GM18499 (cell line): Measurements from ENCODE around the gene NDUFB5.
A peak's percentile ranks its signal among the peaks of the same experiment; 100 is the strongest.

Experiments used
- ATAC-seq: cut with Tn5 transposase; IDR thresholded peaks from one replicate; pipeline ENCODE4 v1.9.1; 2021; ENCODE audit warnings: moderate number of reproducible peaks; ENCODE audit not compliant: insufficient read depth, unreplicated experiment

Gene NDUFB5

GRCh38 chr3:179604321-179605078 lies at the start of gene NDUFB5, which contains the start of gene MRPL47:
NDUFB5 (plus strand) TSS chr3:179604794; CDS start chr3:179604816, 22 bp downstream.
MRPL47 (minus strand) TSS chr3:179604638; CDS start chr3:179604624, 14 bp downstream.
- peak; percentile 92 for ATAC-seq

DNA sequence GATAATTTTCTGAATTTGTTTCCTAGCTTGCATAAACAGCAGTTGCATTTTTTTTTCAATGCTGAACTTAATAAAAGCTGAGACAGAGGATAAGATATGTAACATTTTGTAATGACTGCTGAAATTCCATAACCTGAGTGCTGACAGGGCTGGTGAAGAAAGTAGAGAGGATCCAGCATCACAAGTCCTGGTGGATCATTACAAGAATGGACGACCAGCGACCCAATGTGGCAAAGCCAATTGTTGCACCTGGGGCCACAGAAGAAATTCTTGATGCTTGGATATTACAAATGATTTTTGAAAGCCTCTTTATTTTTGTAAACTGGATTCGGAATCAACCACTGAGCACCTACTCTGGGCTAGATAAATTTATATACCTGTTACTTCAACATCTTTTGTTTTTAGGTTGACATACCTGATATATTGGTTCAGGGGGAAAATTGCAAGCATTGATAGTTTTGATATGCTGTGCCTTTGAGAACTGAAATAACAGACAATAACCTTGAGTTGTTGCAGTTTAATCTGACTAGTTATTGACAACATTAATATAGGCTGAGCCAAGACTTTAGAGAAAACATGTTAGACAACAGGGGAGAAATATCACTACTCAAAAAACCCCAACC lies 45.7 kb upstream of the NDUFB5 start:
- ATAC-seq: no peak

GRCh38 chr3:179560791-179561190 lies 43.8 kb upstream of the NDUFB5 start:
- ATAC-seq: no peak

DNA sequence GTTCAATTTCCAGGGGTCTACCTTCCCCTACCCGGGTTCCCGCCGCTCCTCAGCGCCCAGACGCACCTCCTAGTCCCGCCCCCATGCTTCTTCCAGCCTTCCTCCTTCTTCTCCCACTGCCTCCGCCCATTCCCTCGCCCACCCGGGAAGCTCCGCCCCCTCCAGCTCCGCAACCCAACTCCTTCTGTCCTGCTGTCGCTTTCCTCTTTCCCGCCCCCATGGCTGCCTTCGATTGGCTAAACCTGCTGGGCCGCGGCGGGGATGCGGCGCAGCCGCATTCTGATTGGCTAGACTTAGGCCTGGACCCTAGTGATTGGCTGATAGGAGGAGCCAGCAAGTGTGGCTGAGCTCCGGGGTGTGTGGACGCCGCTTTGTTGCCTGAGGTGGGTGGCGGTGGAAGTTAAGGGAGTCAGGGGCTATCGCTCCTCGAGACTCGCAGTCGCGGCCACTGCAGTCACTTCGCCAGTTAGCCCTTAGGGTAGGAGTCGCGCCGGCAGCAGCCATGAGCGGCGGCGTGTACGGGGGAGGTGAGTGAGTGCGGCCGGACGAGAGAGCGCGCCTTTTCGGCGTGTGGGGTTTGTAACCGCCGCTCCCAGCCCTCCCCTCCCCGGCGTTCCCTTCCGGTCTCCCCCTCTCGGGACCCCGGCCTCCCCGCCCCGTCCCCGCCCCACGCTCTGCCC lies 41.9 kb upstream of the NDUFB5 start, which contains the start of gene ACTL6A:
Gene ACTL6A, plus strand, starts transcription at position 336 of the 680 bp plus-strand sequence. Its CDS starts 167 bp downstream, at position 503.
- ATAC-seq: peak; percentile 90

GRCh38 chr3:179563271-179563783 lies 41.3 kb upstream of the NDUFB5 start:
- peak; percentile 30 for ATAC-seq

- ATAC-seq: no peak
These were observed 39.1 kb upstream of the NDUFB5 start for GRCh38 chr3:179565496-179565895.

DNA sequence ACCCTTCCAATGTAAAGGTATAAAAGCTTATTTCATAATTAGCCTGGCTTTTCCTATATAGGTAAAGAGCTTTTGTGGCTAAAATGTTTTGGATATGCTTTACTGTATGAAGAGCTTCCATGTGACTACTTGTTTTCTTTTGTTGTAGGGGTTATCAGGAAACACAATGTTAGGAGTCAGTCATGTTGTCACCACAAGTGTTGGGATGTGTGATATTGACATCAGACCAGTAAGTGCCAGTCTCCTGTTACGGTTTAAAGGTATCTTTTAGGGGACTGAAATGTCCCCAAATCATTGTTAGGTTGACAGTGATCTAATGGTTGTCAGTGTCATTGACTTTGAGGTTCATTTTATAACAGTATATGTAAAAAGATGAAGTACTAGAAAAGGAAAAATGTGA lies 23.6 kb upstream of the NDUFB5 start:
- ATAC-seq: no peak

- no peak for ATAC-seq
These were observed 15.5 kb upstream of the NDUFB5 start for GRCh38 chr3:179589143-179589542.

DNA sequence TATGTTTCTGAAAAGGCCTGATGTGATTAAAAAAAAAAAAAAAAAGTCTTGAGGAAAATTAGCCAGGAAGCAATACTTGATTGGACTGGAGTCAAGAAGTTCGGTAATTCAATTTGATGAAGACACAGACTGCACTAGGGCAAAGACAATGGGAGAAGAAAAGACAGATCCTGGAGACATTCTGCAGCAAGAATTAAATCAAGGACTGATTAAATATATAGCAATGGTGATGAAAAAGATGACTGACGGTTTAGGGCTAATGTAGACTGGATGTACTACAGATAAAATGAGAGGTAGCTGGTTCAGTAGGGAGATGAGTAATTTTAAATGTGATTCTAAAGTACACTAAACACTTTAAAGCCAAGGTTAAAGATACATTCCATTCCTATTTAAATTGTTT lies 13.9 kb upstream of the NDUFB5 start:
- no peak for ATAC-seq

- ATAC-seq: no peak
These were observed 13.3 kb upstream of the NDUFB5 start for GRCh38 chr3:179591313-179591712.

DNA sequence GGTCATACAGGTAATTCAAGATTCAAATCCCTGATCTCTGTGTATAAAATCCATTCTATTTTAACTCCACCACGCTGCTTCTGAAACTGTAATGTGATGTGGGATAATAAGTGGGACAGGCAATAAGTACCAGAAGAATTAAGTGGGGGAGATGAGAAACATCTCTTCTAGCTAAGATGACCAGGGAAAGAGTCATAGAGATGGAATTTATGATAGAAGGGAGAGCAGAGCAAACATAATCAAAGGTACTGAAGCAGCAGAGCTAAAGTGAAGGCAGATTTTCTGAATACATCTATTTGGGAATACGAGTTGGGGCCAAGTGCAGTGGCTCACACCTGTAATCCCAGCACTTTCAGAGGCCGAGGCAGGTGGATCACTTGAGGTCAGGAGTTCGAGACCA lies 5.1 kb upstream of the NDUFB5 start:
- no peak for ATAC-seq

GRCh38 chr3:179603321-179603720 lies 1.3 kb upstream of the NDUFB5 start:
- no peak for ATAC-seq

DNA sequence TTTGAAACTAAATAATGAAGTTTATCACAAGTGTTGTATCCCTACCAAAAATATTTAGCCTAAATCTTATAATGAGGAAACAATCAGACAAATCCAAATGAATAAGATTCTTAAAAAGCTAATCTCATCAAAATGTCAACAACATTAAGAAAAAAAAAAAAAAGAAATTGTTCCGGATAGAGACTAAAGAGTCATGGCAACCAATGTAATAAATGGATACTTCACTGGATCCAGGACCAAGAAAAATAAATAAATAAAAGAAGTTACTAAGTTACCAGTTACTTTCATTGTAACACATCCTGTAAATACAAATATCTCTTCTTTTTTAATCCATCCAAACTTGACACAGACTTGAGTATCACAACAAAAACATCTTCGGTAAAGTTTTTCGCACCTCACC lies 763 bp upstream of the NDUFB5 start:
- no peak for ATAC-seq

DNA sequence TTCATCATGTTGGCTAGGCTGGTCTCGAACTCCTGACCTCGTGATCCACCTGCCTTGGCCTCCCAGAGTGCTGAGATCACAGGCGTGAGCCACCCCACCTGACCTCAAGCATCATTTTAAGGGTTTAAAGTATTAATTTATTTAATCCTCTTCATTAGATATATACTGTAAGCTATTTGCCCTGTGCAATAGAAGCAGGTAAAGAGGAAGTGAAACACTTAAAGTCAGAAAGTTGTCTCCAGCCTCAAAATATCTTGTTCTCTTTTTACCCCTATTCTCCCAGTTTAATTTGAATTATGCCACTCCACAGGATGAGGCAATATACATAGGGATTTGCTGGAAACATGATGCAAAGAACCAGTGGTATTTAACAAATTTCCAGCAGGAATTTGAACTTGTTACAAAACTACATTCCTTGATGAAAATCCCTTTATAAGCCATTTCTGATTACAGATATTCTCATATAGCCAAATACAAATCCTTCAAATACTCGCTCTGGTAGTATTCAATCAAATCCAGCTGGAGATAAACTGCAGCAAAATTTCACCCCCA lies 2.0 kb downstream of the NDUFB5 start:
- ATAC-seq: no peak

- ATAC-seq: peak; percentile 51
These were observed 4.5 kb downstream of the NDUFB5 start for GRCh38 chr3:179608931-179609720.

- ATAC-seq: no peak
These were observed 5.5 kb downstream of the NDUFB5 start for GRCh38 chr3:179610066-179610465.

DNA sequence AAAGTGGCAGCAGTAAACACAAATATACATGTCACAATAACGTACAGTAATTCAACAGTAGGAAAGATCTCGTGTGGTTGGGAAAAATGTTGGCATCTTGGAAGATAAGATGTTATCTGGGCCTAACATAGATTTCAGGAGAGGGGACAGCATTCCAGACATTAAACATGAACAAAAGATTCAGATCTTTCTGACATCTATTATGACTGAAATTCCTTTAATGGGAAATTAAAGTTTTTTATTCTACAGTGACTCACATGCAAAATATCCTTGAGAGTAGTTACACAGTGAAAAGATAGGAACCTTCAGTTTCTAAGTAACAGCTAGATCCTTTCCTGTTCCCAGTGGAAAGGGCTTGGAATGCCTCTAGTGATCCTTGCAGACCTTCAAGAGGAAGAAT lies 9.2 kb downstream of the NDUFB5 start:
- ATAC-seq: no peak

- no peak for ATAC-seq
These were observed 11.0 kb downstream of the NDUFB5 start for GRCh38 chr3:179615458-179616173.

DNA sequence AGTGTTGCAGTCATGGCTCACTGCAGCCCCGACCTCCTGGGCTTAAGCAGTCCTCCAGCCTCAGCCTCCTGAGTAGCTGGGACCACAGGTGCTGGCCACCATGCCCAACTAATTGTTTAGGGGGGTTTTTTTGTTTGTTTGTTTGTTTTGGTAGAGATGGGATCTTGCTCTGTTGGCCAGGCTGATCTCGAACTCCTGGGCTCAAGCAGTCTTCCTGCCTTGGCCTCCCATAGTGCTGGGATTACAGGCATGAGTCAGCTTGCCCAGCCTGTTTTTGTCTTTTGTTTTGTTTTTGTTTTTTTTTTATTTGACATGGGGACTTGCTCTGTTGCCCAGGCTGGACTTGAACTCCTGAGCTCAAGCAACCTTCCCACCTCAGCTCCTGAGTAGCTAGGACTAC lies 17.4 kb downstream of the NDUFB5 start:
- no peak for ATAC-seq
